GM10248 (cell line): ENCODE data around the gene DNM1L.
"Not testable (repeated sequence)": the region's sequence is repeated elsewhere in the genome, so short reads cannot be mapped to it uniquely, and the experiment has no call there.

Experiments used
- CTCF ChIA-PET: fragments of 300-600 bp; sonication (Branson Sonifier 250); formaldehyde crosslinking; extraction: SDS; loops from one replicate; lab custom pipeline; 2021; ENCODE audit warnings: antibody characterized with exemption; lab: Yijun Ruan, JAX
- POLR2A ChIA-PET: fragments of 350-650 bp; sonication (Branson Sonifier 250); formaldehyde crosslinking; extraction: SDS; loops from one replicate; lab custom pipeline; 2020; ENCODE audit warnings: antibody characterized with exemption; lab: Yijun Ruan, JAX
- DNase-seq: peaks from one replicate; pipeline ENCODE4 v3.0.0; 2012; ENCODE audit errors: extremely low spot score
- CTCF ChIP-seq: IDR thresholded peaks from 2 replicates; pipeline ENCODE4 v1.5.1; 2012; ENCODE audit warnings: mild to moderate bottlenecking, low read depth; ENCODE audit errors: extremely low read depth, missing control alignments, control extremely low read depth

The DNM1L gene

DNA sequence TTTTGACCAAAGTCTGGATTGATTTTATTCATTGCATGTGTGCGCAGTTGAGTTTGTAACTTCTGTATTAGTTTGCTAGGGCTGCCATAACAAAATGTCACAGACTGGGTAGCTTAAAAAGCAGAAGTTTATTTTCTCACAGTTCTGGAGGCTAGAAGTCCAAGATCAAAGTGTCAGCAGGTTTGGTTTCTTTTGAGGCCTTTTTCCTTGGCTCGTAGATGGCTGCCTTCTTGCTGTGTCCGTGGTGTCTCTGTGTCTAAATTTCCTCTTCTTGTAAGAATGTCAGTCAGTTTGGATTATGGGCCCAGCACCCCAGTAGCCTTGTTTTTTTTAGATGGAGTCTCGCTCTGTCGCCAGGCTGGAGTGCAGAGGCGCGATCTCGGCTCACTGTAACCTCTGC lies 11.8 kb downstream of the DNM1L start:
- CTCF ChIA-PET = no interaction called here
- no peak for TF ChIP-seq CTCF

DNA sequence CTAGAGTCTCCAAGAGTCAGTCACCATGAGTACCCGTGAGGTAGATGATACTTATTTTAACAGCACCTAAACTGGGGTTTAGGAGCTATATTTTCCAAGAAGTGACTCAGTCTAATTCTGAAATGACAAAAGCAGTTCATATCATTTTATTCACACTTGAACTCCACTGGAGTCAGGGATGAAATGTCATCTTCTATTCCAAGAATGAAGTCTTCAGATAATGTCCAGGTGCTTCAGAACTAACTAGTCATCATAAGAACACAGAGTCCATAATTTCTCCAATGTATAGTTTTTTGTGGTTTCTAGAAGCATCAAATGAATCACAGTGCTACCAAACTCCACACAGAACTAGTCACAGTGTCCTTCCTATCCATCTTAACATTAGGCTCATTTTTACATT lies 13.3 kb downstream of the DNM1L start:
- CTCF ChIA-PET = interaction anchor here (1.0 to 2.1 kb wide), 2 partner anchors 11 to 14 kb away, joined by 3 to 8 read pairs; no protein-coding TSS in a partner anchor
- POLR2A ChIA-PET = interaction anchor here (0.5 kb wide), 1 partner anchor 16 kb away, joined by 6 read pairs; no protein-coding TSS in a partner anchor

More for the DNA sequence above, 11.8 kb downstream of the DNM1L start:
- POLR2A ChIA-PET = no interaction called here
- no peak for DNase-seq

GRCh38 chr12:32693036-32693435 lies 13.9 kb downstream of the DNM1L start:
- TF ChIP-seq CTCF = no peak
- ChIA-PET CTCF (interaction anchor here (2.1 kb wide), 1 partner anchor 11 kb away, joined by 8 read pairs; no protein-coding TSS in a partner anchor), POLR2A (no interaction called here)
- DNase-seq = no peak

More for the DNA sequence above, 13.3 kb downstream of the DNM1L start:
- no peak for DNase-seq
- TF ChIP-seq CTCF = no peak

- POLR2A ChIA-PET = no interaction called here
- TF ChIP-seq CTCF = no peak
- CTCF ChIA-PET = interaction anchor here (1.6 kb wide), 1 partner anchor 60 kb away, joined by 6 read pairs; the partner anchor contains the start of gene YARS2
- DNase-seq = no peak
Observed at GRCh38 chr12:32695787-32696186, 16.7 kb downstream of the DNM1L start.

- no peak for DNase-seq
- no peak for TF ChIP-seq CTCF
- ChIA-PET POLR2A (no interaction called here), CTCF (interaction anchor here (3.2 kb wide), 1 partner anchor 11 kb away, joined by 11 read pairs; no protein-coding TSS in a partner anchor)
Observed at GRCh38 chr12:32697445-32697844, 18.3 kb downstream of the DNM1L start.

GRCh38 chr12:32698285-32698684 lies 19.2 kb downstream of the DNM1L start:
- ChIA-PET POLR2A (no interaction called here), CTCF (interaction anchor here (1.4 to 3.2 kb wide), 2 partner anchors 10 to 11 kb away, joined by 3 to 11 read pairs; no protein-coding TSS in a partner anchor)
- no peak for DNase-seq
- no peak for TF ChIP-seq CTCF

GRCh38 chr12:32699437-32699836 lies 20.3 kb downstream of the DNM1L start:
- DNase-seq = not testable (repeated sequence)
- ChIA-PET POLR2A (interaction anchor here (0.6 kb wide), 1 partner anchor 271 kb away, joined by 3 read pairs; no protein-coding TSS in a partner anchor), CTCF (interaction anchor here (1.4 to 3.2 kb wide), 3 partner anchors 9 to 56 kb away, joined by 3 to 11 read pairs (median 9); partner anchors contain the start of gene YARS2)
